CD4-positive, alpha-beta T cell treated with Interferon alpha-2 for 1 hour (primary cell): ENCODE measurements around the gene GBF1.

ENCODE experiments used
- DNase-seq, 2 donors: peaks; one replicate each; pipeline ENCODE4 v3.0.0-alpha.2; 2020 to 2022

The GBF1 gene

DNA sequence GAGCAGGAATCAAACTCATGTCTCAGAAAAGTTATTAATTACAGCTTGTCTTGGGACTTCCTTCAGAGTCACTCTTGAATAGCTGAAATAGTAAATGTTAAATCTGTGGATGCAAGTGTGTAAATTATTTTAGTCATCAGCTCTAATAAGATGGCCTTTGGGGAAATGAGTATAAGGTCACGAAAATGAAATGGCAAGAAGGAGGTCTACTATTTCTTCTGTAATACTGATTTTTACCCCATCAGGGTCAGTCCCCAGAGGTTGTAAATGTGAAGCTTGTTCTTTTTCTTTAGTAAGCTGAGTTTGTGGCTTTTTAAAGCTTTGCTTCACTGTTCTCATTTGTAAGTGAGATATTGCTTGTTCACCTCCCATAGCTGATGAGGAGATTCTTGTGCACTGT, 63.9 kb downstream of the GBF1 start:
- DNase-seq: no peak

DNA sequence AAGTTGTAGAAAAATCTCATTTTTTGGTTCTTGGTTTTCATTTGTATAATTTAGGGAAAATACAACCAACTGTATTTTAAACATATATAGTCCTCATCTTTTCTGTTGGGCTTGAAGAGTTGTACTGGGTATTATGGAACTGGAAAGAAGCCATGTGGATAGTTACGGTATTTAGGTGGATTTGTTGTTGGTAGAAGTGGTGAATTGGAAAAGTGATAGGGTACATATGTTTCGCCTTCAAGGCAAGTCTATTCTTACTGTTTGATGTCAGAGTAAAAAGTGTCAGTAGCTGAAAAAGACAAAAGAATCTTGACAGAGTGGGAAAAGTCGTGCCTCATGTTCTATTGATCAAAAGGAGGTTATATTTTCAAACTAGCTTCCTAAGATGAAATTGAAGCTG, 64.6 kb downstream of the GBF1 start:
- DNase-seq: no peak

DNA sequence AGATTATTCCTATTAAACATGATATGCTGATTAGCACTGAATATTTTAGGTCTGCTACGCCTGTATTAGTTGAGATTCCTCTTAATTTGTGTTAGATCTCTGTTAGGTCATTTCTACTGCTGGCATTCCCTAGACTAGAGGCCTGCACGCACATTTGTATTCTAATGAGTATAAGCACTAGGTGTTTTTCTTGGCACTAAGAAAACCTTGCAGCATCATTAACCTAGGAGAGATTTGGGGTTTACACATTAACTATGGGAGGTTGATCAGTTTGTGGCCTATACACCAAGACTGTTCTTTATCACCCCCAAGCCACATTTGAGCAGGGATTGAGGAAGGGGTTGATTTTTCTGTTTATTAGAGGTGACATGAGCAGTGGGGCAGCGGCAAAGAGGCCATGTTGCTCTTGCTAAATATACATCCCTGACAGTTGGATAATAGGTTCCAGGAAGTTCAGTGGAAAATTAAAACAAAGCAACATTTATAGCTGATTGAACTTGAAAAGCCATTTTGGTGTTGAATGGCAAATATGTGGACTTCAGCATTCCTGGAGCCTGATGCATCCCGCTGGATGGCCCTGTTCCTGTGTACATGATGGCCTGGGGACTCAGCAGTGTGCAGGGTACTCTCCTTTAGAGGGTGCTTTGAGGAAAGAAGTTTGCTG, 65.2 kb downstream of the GBF1 start:
- DNase-seq: no peak

DNA sequence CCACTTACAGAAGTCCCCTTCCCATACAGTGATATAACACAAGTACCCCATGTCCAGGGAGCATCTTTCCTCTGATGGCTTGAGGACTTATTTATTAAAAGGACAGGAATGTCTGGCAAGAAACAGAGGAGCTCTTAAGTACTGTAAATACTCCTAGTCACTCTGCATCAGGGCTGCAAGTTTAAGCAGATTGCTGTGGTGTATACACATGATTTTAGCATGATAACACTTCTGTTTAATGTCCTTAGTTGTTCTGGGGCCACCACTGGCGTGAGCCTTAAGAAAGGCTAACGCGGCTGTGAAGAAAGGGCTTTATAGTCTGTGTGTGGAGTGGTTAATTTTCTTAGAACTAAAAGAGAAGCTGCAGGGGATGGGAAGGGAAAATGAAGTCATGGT, 65.7 kb downstream of the GBF1 start:
- no peak for DNase-seq

DNA sequence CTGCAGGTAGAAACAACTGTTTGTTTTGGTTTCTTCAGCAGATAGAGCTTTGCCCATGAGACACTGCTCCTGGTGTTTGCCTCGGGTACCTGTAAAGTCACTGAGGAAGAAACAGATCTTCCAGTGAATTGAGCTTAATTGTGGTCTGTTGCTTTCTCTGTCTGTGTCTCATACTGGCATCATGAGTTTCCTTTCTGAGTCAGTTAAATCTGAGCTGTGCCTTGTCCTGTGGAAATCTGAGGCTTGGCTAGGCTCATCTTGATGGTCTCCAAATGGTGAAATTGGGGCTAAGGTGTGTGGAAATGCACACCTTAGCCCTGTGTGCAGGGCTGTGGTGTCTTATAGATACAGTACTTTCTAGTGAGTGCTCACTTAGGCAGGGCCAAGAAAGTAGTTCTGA, 67.4 kb downstream of the GBF1 start:
- no peak for DNase-seq

DNA sequence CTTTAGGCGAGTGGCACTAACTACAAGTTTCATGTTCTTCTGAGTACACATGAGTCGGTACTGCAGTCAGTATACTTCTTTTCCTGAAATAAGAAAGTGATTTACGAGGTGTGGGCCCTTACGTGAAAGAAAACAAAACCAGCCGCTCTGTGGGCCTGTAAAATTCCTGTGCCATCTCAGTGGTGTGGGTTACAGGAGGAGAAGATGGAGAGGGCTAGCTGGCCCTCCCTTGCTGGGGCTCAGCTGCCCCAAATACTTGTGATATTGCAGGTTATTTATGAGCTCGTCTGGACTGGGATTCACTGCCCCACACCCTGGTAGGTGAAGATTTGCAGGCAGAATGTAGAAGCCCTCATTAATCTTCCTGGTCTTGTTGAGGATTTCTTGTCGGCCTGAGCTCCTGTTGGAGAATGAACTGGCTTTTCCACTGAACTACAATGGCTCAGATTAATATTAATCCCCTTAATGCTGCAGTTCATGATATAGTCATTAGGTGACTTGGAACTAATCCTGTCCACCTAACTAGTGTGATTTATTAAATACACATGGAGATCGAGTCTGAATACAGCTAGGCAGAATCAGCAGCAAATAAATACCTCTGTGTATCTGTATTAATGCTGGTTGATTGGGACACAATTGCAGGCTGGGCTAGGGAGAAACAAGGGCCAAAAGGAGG, 68.0 kb downstream of the GBF1 start:
- no peak for DNase-seq

DNA sequence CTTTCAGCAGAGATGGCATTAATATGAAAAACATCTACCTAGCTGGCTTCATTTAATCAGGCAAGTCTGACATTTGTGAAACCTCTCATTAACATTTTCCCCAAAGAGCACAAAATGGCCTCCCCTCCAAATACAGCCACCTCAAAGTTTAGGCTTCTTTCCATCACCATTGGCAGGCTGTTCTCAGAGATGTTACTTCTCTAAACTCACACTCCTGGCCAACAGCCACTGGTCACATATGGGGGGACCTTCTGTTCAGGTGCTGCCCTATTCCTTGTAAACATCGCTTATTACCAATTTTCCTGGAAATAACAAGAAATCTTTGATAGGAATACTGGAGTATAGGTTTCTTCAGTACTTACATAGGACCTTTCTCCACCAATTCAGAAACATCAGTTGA, 69.5 kb downstream of the GBF1 start:
- no peak for DNase-seq

DNA sequence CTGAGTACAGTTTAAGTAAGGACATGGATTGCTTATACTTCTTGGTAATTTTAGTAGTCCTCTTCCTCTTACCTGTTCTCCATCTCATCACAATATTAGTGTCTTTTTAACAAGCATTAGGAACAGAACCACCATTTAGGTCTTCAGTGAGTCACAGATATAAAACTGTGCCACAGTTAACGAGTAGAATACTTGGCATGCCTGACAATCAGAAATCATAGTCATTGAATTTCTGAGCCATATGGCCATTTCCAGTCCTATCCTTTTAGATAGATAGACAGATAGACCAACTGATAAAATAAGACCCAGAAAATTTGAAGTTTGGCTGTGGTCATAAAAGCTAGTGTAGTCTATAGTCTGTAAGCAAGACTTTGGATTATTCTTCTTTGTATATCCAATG, 71.1 kb downstream of the GBF1 start:
- DNase-seq: no peak

DNA sequence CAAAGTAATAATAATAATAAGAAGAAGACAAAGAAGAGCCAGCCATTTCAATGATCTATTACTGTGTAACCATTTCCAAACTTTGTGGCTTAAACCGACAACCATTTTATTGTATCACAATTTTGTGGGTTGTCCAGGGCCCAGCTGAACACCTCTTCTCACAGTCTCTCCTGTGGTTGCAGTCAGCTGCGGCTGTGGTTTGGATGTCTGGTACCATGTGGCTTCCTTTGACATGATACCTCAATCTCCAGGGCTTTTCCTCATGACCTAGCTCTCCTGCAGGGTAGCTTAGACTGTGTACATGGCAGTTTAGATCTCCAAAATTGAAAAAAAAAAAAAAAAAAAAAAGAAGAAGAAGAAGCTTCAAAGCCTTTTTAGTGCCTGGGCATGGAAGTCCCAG, 77.6 kb downstream of the GBF1 start:
- DNase-seq: peak; percentile 24 to 44

DNA sequence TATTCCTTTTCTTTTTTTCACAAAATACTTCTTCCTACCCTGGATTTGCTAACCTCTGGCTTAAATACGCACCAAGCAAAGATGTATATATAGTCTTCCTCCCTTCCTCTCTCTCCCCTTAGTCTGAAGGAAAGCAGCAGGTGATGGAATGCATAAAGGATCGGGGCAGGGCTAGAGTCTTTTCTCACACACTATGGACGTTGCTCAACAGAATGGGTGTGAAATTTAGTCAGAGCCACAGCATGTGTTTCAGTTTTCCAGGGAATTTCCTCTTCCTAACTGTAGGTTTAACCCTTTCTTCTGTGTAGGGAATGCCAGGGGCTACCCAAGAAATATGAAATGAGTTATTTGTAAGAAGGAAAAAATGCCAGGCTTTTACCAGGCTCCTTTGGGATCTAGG, 78.7 kb downstream of the GBF1 start:
- DNase-seq: no peak

DNA sequence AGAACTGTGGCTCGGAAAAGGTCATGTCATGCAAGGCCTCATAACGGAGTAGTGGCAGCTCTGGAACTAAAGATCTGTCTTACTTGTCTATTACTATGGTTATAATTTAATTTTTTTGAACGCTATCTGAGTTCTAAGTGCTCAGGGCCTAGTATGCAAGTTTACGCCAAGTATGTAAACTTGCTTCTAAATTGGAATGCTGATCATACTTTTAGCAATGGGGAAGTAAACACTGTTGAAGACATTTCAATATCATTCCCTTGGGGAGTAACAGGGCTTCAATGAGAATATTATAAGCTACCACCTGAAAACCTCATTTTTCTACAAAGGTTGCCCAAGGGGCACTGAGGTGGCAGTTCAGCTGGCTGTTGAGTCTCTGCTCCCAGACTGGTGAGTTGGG, 80.7 kb downstream of the GBF1 start:
- no peak for DNase-seq

DNA sequence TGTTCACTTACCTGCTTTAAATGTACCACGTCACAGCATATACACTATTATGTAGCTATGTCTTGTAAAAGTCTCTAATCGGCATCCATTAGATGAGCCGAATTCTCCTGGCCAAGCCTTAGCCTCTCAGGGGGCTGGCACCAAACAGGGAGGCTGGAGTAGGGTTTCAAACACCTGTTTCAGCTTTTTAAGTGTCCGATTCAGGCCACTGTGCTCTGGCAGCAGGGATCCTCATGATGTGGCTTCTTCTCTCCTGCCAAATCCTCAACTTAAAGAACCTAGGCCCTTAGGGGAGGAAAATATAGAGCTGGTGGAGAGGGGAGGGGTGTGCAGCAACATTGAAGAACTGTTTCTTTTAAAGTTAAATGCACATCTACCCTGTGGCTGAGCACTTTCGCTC, 81.7 kb downstream of the GBF1 start:
- DNase-seq: no peak

DNA sequence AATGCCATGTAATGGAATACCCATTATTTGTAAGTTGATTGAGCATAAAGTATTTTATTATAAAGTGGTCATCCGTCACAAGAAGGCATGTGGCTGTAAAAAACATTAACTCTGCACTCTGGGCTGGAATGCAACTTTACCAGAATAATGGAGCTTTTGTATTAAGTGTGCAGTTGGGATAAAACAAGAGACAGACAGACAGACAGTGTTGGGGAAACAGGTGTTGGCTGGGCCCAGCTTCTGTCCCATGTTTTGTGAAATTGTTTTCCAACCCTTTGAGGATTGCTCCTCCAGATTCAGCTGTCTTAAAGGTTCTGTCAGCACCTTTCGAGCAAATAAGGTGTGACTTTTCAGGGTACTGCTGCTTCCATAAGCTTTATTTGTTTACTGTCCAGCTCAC, 82.3 kb downstream of the GBF1 start:
- no peak for DNase-seq

DNA sequence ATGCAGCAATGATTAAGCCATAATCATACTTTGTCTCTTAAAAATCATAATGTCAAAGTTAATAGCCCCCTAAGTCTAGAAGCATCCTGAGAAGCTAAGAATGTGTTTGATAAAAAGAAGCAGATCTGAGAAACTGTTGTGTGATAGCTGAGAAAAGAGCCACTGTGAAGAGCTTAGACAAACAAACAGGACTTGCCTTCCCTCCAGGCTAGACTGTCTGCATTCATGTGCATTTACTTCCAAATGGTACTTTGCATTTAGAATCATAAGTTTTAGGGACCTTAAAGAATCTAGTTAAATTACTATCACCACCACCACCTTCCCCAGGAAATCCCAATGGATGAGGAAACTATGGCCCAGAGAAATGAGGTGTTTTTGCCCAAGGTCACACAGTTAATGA, 87.4 kb downstream of the GBF1 start:
- DNase-seq: no peak

DNA sequence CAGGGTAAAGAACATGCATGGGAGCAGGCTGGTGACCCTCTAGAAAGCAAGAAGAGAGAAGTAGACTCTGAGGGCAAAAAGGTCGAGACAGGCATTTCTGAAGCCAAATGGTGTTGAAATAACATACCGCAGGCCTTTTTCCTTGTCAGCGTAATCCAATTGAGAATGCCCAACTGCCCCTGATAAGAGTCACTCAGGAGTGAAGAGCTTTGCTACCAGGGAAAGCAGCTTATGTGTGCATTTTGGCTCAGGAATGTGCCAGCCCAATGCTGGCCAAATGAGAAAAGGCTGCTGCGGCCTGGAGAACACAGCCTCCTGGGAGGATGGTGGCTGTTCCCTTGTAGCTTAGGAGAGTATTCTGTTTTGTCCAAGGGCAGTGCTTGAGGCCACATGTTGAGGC, 88.8 kb downstream of the GBF1 start:
- no peak for DNase-seq

DNA sequence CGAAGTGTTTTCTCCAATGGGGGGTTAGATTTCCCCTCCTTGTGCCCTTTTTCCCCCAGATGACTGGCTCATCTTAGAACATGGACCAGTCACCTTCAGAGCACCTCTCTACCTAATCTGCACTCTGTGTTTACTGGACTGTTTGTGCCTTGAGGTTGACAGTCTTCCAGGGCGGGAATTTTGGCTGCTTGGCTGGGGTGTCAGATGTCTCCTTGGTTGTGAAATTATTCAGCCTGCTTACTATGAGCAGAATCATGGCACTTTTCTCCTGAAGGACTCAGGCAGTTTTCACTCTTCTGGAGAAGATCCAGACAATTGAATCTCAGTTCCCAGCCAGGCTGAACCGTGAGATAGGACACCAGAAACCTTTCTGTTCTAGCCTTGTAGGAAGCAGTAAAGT, 89.9 kb downstream of the GBF1 start:
- DNase-seq: no peak

DNA sequence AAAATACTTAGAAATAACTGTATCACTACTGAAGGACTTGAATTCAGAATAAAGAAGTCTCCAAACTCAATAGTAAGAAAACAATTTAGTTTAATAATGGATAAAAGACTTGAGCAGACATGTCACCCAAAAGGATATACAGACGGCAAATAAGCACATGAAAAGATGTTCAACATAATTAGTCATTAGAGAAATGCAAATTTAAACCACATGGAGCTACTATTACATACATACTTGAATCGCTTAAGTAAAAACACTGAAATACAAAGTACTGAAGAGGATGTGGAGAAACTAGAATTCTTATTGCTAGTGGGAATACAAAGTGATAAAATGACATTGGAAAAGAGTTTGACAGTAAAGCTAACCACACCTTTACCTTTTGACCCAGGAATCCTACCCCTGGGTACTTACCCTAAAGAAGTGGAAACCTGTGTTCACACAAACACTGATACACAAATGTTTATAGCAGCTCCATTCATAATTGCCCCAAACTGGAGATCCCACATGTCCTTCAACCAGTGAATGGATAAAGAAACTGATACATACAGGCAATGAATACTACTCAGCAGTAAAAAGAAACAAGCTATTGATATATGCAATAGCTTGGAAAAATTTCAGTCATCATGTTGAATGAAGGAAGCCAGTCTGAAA, 95.8 kb downstream of the GBF1 start:
- no peak for DNase-seq

DNA sequence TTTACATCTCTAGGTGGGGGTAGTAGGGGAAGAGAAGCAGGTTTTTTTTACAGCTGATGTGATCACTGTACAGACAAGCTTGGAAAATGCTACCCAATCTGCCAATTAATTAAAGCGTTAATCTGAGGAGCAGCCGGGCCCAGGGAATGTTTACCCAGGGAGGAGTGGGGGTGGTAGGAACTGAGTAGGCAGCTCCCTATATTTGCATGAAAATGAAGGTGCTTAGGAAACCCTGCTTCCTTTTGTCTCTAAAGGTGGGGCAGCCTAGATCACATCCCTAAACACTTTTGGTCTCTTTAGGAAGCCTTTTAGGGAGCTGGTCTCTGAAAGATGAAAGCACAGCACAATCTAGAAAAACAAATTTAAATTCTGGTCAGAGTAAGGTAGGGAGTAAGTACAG, 97.1 kb downstream of the GBF1 start:
- DNase-seq: no peak

DNA sequence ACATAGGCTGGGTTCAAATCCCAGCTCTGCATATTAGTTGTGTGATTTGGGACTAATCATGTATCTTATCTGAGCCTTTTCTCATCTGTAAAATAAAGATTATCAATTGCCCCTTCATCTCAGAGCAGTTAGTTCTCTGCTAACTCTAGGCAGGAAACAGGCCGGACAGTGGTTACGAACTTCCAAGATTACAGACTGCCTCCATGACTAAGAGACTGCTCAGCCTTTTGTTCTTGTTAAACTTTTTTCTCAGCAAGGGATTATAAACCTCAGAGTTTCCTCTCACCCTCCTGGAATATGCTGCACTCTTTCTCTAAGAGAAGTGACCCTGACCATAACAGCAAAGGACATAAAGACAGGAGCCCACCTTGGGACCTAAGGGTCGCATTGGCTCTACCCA, 97.6 kb downstream of the GBF1 start:
- no peak for DNase-seq

DNA sequence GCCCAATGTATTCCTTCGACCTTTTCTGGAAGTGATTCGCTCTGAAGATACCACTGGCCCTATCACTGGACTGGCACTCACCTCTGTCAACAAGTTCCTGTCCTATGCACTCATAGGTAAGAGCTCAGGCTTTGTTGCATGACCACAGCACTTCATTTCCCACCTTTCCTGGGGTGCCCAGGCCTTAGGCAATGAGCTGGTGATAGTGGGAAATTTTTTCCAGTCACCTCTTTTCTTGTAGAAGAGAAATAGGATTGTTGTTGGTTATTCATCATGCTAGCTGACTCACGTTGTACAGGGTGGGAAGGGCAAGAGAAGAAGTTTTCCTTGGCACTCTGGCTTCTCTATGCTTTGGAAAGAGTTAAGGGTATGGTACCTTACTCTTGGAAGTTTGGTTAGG, 98.7 kb downstream of the GBF1 start:
- no peak for DNase-seq

DNA sequence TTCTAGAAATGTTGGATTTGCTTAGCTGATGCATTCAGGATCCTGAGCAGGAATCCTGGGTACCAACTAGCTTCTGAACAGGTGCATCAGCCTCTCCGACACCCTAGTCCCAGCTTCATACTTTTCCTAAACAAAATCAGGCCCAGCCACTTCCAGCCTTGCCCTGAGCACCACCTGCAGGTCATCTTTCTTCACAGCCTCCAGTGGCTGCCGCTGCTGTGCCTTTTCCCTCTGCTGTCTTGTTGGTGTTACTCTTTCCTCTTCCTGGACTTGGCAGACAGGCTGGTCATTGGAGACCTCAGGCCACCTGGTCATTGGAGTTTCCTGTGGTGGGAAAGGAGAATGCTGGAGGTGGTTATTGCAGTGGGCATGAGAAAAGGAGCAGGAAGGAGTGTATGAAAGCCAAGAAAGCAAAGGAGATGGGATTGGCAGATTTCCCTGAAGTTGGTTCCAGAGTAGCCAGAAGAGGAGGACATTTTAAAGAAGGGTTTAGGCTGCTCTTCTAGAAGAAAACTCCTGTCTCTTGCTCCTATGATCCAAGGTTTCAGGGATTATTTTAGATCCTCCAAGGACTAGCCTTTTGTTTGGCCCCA, 102.0 kb downstream of the GBF1 start:
- DNase-seq: no peak

DNA sequence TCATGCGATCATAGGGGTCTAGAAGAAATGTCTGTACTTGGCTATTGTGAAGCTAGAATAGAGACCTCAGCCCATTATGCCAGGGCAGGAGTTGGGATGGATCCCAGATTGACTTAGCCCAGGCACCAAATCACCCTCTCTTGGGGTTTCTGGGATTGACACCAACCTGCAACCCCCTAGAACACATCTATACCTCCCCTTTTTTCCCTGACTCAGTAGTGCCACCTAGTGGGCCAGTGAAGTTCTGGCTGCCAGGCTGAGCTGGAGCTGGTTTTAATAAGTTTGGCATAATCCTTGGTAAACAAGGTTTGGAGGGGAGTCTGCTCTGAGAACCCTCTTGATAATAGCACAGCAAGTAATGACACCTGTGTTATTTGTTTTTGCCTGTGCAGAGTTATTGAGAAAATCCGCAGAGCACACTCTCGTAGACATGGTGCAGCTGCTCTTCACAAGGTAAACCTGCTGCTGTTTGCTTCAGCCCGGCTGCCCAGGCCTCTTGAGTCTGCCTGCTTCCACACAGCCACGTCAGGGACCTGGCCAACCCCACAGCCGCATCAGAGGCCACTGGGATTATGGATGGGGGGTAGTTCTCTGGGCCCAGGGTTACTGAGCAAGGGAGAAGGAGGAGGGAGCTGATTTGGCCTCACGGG, 106.9 kb downstream of the GBF1 start:
- DNase-seq: peak; percentile 62 to 79

DNA sequence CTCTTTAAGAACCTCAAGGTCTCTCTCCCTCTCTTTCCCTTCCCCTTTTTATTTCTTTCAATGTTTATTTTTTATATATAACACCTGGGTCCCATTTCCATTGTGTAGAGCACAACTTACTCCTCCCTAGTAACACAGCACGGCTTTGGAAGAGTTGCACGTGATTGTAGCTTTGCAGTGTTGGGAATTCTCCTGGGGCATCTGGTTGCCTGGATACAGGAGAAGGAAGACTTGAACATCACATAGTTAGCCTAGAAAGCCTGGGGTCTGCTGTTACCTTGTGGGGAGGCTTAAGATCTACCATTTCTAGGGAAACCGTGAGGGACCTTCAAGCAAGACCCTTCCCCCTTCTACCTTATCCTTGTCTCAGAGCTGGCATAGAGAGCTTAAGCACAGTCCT, 109.1 kb downstream of the GBF1 start:
- DNase-seq: no peak
